ENCODE data around the gene RUNX1. TPM values are rescaled to one million over a fixed set of nuclear protein-coding genes. Genes with fewer than 3 reads are reported as not detected.

RUNX1 gene
- polyA plus RNA-seq, 1 of the 3 experiments (the other 2 are of a cell fraction), result 17.1 TPM

GRCh38 chr21:35084869-35085268, 35.8 kb upstream of the RUNX1 start (continued):
- TF ChIP-seq POLR2AphosphoS5 (IDR thresholded peaks at IDR 0.05; ENCODE audit: low read depth, low read length), result no peak; the same call in 1 of the 2 replicates
- TF ChIP-seq CHD2 (IDR thresholded peaks at IDR 0.05; ENCODE audit: low read length, partially characterized antibody), result no peak
- TF ChIP-seq TEAD4 (IDR thresholded peaks at IDR 0.05; ENCODE audit: borderline replicate concordance, insufficient read depth), result peak; percentile 86
- peak; percentile 88 for TF ChIP-seq FOSL2 (IDR thresholded peaks at IDR 0.05; ENCODE audit: borderline replicate concordance, low read depth)
- peak; percentile 64 for TF ChIP-seq PBX3 (IDR thresholded peaks at IDR 0.05)
- no peak for TF ChIP-seq USF1 (IDR thresholded peaks at IDR 0.05; ENCODE audit: borderline replicate concordance, low read depth)
- peak; percentile 39; the same call in 1 of the 2 replicates for TF ChIP-seq RXRA (IDR thresholded peaks at IDR 0.05; ENCODE audit: borderline replicate concordance, low read depth)
- no peak for TF ChIP-seq CTCF (IDR thresholded peaks at IDR 0.05)

- WGBS (ENCODE audit: low lambda C conversion rate), result 53% methylated on average over 3 of the region's 3 CpGs
- CTCF ChIA-PET, result no interaction called here
- TF ChIP-seq ZBTB33 (IDR thresholded peaks at IDR 0.05; ENCODE audit: borderline replicate concordance, low read depth) (no peak), RFX5 (IDR thresholded peaks at IDR 0.05; ENCODE audit: low read length) (no peak), EP300 (IDR thresholded peaks at IDR 0.05; ENCODE audit: borderline replicate concordance in 1 of 2, low read depth in 1 of 2, low read length in 1 of 2) (no peak), FOSL2 (IDR thresholded peaks at IDR 0.05; ENCODE audit: borderline replicate concordance, low read depth) (no peak), FOXM1 (IDR thresholded peaks at IDR 0.05; ENCODE audit: low read depth) (no peak), PBX3 (IDR thresholded peaks at IDR 0.05) (no peak), GATA2 (CRISPR knock-in tag; IDR thresholded peaks at IDR 0.05) (no peak), USF1 (IDR thresholded peaks at IDR 0.05; ENCODE audit: borderline replicate concordance, low read depth) (no peak), NRF1 (IDR thresholded peaks at IDR 0.05; ENCODE audit: low read depth, low read length) (no peak), MXI1 (IDR thresholded peaks at IDR 0.05; ENCODE audit: low read depth, low read length) (no peak), YY1 (IDR thresholded peaks at IDR 0.05; ENCODE audit: low read depth) (no peak), ELF1 (IDR thresholded peaks at IDR 0.05) (no peak), TCF12 (IDR thresholded peaks at IDR 0.05) (no peak), REST (IDR thresholded peaks at IDR 0.05; ENCODE audit: low read depth, low read length) (no peak), GABPA (IDR thresholded peaks at IDR 0.05; ENCODE audit: low read depth) (no peak)
These were observed 34.1 kb upstream of the RUNX1 start for GRCh38 chr21:35083246-35083645.

More at GRCh38 chr21:35083246-35083645, 34.1 kb upstream of the RUNX1 start:
- Histone ChIP-seq H3K9ac (no peak overlapping the region), H3F3A (replicated peaks; ENCODE audit: insufficient read depth) (peaks cover 21% of the 10 kb centered on the region), H3K79me2 (ENCODE audit: insufficient read depth) (no peaks in the 10 kb centered on the region), H3K9me2 (no peaks in the 10 kb centered on the region), H3K27me3 (ENCODE audit: insufficient read depth) (no peaks in the 10 kb centered on the region), H3K27ac (ENCODE audit: low read depth in 2 of 2, low read length in 1 of 2) (no peak overlapping the region), H3K36me3 (replicated peaks in 1 of 2; ENCODE audit: control insufficient read depth in 1 of 2, insufficient read depth in 2 of 2, low read length in 1 of 2) (no peaks in the 10 kb centered on the region), H2AFZ (ENCODE audit: low read depth) (no peak overlapping the region), H3K4me2 (no peak overlapping the region), H3K9me3 (no peaks in the 10 kb centered on the region), H3K4me3 (ENCODE audit: low read depth in 2 of 2, low read length in 1 of 2) (no peak overlapping the region), H3K4me1 (ENCODE audit: control insufficient read depth in 1 of 2, insufficient read depth in 2 of 2, low read depth in 1 of 2, low read length in 1 of 2) (0 out of 4 replicates have a peak, but pooled peaks cover 0 to 10% of the 10 kb centered on the region in 2 experiments), H4K20me1 (ENCODE audit: insufficient read depth) (no peaks in the 10 kb centered on the region)
- no peak for DNase-seq
- POLR2A ChIA-PET, result no interaction called here
